GM12878 (cell line): Measurements from ENCODE around the gene HHLA2. TPM values are rescaled to one million over a fixed set of nuclear protein-coding genes. Genes with fewer than 3 reads are reported as not detected.

ENCODE experiments used
- ATAC-seq: fragments of 200-7000 bp; cut with Tn5 transposase; 3 replicates; pipeline ENCODE4 v1.9.1; 2020; ENCODE audit warnings: mild to moderate bottlenecking, moderate library complexity
- BruUV-seq: library from RNA; stranded (reverse); fragments of 400-500 nt; replicated peaks from 2 replicates; lab custom pipeline; 2021; lab: Mats Ljungman, UMichigan
- CTCF ChIA-PET: fragments of 300-600 bp; sonication (Branson Sonifier 250); formaldehyde crosslinking; extraction: SDS; loops from one replicate; lab custom pipeline; 2021; ENCODE audit warnings: inconsistent platforms; lab: Yijun Ruan, JAX
- POLR2A ChIA-PET: fragments of 350-600 bp; formaldehyde crosslinking; extraction: SDS; loops from one replicate; lab custom pipeline; 2021; ENCODE audit warnings: inconsistent platforms; lab: Charles Lee
- RAD21 ChIA-PET: fragments of 300-600 bp; sonication (Branson Sonifier 250); formaldehyde crosslinking; loops from one replicate; lab custom pipeline; 2023; ENCODE audit warnings: antibody characterized with exemption; ENCODE audit not compliant: unreplicated experiment; lab: Charles Lee
- SMC1A ChIA-PET: fragments of 300-600 bp; sonication (Branson Sonifier 250); formaldehyde crosslinking; loops from one replicate; lab custom pipeline; 2023; ENCODE audit not compliant: unreplicated experiment, uncharacterized antibody; lab: Charles Lee
- DNase-seq: peaks from one replicate; pipeline ENCODE4 v3.0.0-alpha.2; 2011; ENCODE audit warnings: low read depth, low spot score
- FAIRE-seq: peaks from 3 replicates; lab custom pipeline; 2011; peaks lifted over from hg19 to GRCh38; lab: Jason Lieb, UNC
- H2AFZ ChIP-seq: 2 replicates; pipeline ENCODE4 v1.6.0; 2011; ENCODE audit warnings: low read depth, low read length, control low read depth; ENCODE audit not compliant: control insufficient read depth
- H3K27ac ChIP-seq: 2 replicates; pipeline ENCODE4 v1.5.1; 2011; ENCODE audit warnings: control low read depth; ENCODE audit not compliant: control insufficient read depth, insufficient read depth
- H3K27me3 ChIP-seq, 2 experiments: replicated peaks in 1 of 2; 2 replicates each; pipeline versions ENCODE4 v1.6.0 to v1.6.1; 2011; ENCODE audit warnings: low read length in 1 of 2; ENCODE audit not compliant: control insufficient read depth in 2 of 2, insufficient read depth in 2 of 2
- H3K36me3 ChIP-seq, 2 experiments: 2 replicates each; pipeline ENCODE4 v1.5.1; 2011; ENCODE audit warnings: low read length in 1 of 2; ENCODE audit not compliant: control insufficient read depth in 2 of 2, insufficient read depth in 2 of 2
- H3K4me1 ChIP-seq: 2 replicates; pipeline ENCODE4 v1.6.1; 2011; ENCODE audit warnings: mild to moderate bottlenecking, low read length, moderate library complexity, mixed read lengths; ENCODE audit not compliant: control insufficient read depth, insufficient read depth
- H3K4me2 ChIP-seq: 2 replicates; pipeline ENCODE4 v1.6.0; 2011; ENCODE audit warnings: control low read depth; ENCODE audit not compliant: control insufficient read depth, insufficient read depth
- H3K4me3 ChIP-seq: fragments of 200-600 bp; sonication (generic); 2 replicates; pipeline ENCODE4 v1.5.1; 2016
- H3K79me2 ChIP-seq: 2 replicates; pipeline ENCODE4 v1.6.0; 2011; ENCODE audit warnings: low read length; ENCODE audit not compliant: control insufficient read depth, insufficient read depth
- H3K9ac ChIP-seq: 2 replicates; pipeline ENCODE4 v1.8.0; 2011; ENCODE audit warnings: low read length, control low read depth, mixed read lengths; ENCODE audit not compliant: control insufficient read depth, insufficient read depth
- H3K9me3 ChIP-seq: replicated peaks from 3 replicates; pipeline ENCODE4 v1.5.1; 2011; ENCODE audit warnings: mild to moderate bottlenecking, low read length; ENCODE audit not compliant: control insufficient read depth, insufficient read depth
- H4K20me1 ChIP-seq: 2 replicates; pipeline ENCODE4 v1.6.0; 2011; ENCODE audit not compliant: control insufficient read depth, insufficient read depth
- FOS ChIP-seq: IDR thresholded peaks from 3 replicates; pipeline ENCODE4 v1.6.1; 2011; ENCODE audit warnings: borderline replicate concordance; ENCODE audit not compliant: insufficient read length; ENCODE audit errors: extremely low read depth
- GABPA ChIP-seq: IDR thresholded peaks from 2 replicates; pipeline ENCODE4 v1.6.1; 2014; ENCODE audit warnings: antibody characterized with exemption, low read depth, mild to moderate bottlenecking, inconsistent platforms
- JUND ChIP-seq: IDR thresholded peaks from 2 replicates; pipeline ENCODE4 v1.6.1; 2012; ENCODE audit warnings: low read depth, mild to moderate bottlenecking, low read length, improper control_type of control experiment, moderate library complexity
- NR2F1 ChIP-seq: fragments of 450-650 bp; conservative IDR thresholded peaks from 2 replicates; pipeline ENCODE4 v1.6.1; 2017; ENCODE audit warnings: mild to moderate bottlenecking
- NRF1 ChIP-seq: conservative IDR thresholded peaks from 2 replicates; pipeline ENCODE4 v1.6.1; 2011; ENCODE audit warnings: mild to moderate bottlenecking, low read depth, low read length, improper control_type of control experiment
- PBX3 ChIP-seq: IDR thresholded peaks from 2 replicates; pipeline ENCODE4 v1.6.1; 2011; ENCODE audit warnings: mild to moderate bottlenecking, low read depth, low read length, moderate library complexity; ENCODE audit not compliant: insufficient replicate concordance
- POLR2AphosphoS2 ChIP-seq: IDR thresholded peaks from 2 replicates; pipeline ENCODE4 v1.6.1; 2011; ENCODE audit warnings: low read depth, mild to moderate bottlenecking, low read length, improper control_type of control experiment, moderate library complexity
- PRDM15 ChIP-seq: fragments of 450-650 bp; formaldehyde crosslinking; IDR thresholded peaks from 2 replicates; pipeline ENCODE4 v1.4.0; 2020; ENCODE audit warnings: mild to moderate bottlenecking, moderate library complexity
- RELA ChIP-seq: fragments of 450-650 bp; IDR thresholded peaks from 2 replicates; pipeline ENCODE4 v1.8.0; 2014; ENCODE audit warnings: borderline replicate concordance; ENCODE audit not compliant: partially characterized antibody
- RFX5 ChIP-seq: IDR thresholded peaks from 2 replicates; pipeline ENCODE4 v1.6.1; 2011; ENCODE audit warnings: low read depth, low read length, improper control_type of control experiment
- SMAD1 ChIP-seq: fragments of 450-650 bp; IDR thresholded peaks from 2 replicates; pipeline ENCODE4 v1.6.1; 2018; ENCODE audit warnings: mild to moderate bottlenecking, low read depth; ENCODE audit not compliant: partially characterized antibody
- SPI1 ChIP-seq: IDR thresholded peaks from 2 replicates; pipeline ENCODE4 v1.6.1; 2011; ENCODE audit warnings: low read depth, mild to moderate bottlenecking, low read length, moderate library complexity, borderline replicate concordance; ENCODE audit not compliant: insufficient read depth
- USF1 ChIP-seq: IDR thresholded peaks from 2 replicates; pipeline ENCODE4 v1.6.1; 2011; ENCODE audit warnings: borderline replicate concordance, low read depth, mild to moderate bottlenecking, moderate library complexity, mixed read lengths, low read length; ENCODE audit not compliant: insufficient read depth; ENCODE audit errors: extremely low read length
- ZNF622 ChIP-seq: fragments of 450-650 bp; IDR thresholded peaks from 2 replicates; pipeline ENCODE4 v1.6.1; 2017; ENCODE audit warnings: mild to moderate bottlenecking, inconsistent platforms
- ZSCAN29 ChIP-seq: fragments of 450-650 bp; IDR thresholded peaks from 2 replicates; pipeline ENCODE4 v1.6.1; 2017; ENCODE audit warnings: mild to moderate bottlenecking, moderate library complexity
- WGBS: methylation state at CpG from one replicate; pipeline ENCODE4 v1.1.6; 2016; ENCODE audit warnings: low lambda C conversion rate; ENCODE audit not compliant: insufficient replicate concordance, insufficient coverage; ENCODE audit errors: missing lambda C conversion rate; 5-methylcytosine and 5-hydroxymethylcytosine counted together
- in situ Hi-C: fragments of 300-500 bp; cut with MboI; formaldehyde crosslinking; loops from 9 replicates; pipeline ENCODE4 v1.14.3; 2018; ENCODE audit warnings: mixed read lengths
- intact Hi-C: fragments of 100-400 bp; cut with micrococcal nuclease; formaldehyde crosslinking; loops from one replicate; pipeline ENCODE4 v1.14.2; 2022; ENCODE audit not compliant: unreplicated experiment
- polyA plus RNA-seq, 11 experiments: library from polyadenylated mRNA; depleted of rRNA in 4 of 11; unstranded in 6 of 11; stranded (reverse) in 5 of 11; fragments of >200 nt; fragmentation: Nextera tagmentation in 4 of 11; fragmentation: Illumina TruSeq in 1 of 11; extraction: Ambion mirVana in 4 of 11; extraction: Trizol in 1 of 11; gene quantifications; 1 replicate in 1 of 11; 2 replicates in 10 of 11; pipeline versions ENCODE4 v1.2.1 to v1.2.3, GENCODE V29; 2011 to 2016; ENCODE audit warnings: inconsistent platforms in 2 of 11, missing spikeins in 2 of 11, low read depth in 1 of 11
- total RNA-seq, 4 experiments: library from RNA; depleted of rRNA in 3 of 4; stranded (reverse); fragments of >200 nt in 3 of 4; fragmentation: Illumina TruSeq in 1 of 4; extraction: Trizol in 1 of 4; gene quantifications; 2 replicates each; pipeline versions ENCODE4 v1.2.1 to v1.2.3, GENCODE V29; 2013 to 2021
- TF ChIP-seq, protein P1 (sequence below): IDR thresholded peaks from 2 replicates; pipeline ENCODE4 v1.6.1; 2011; ENCODE audit warnings: borderline replicate concordance, low read depth, mild to moderate bottlenecking, moderate library complexity, low read length; ENCODE audit not compliant: insufficient read depth, poor library complexity, severe bottlenecking

HHLA2 gene
- total and polyA plus RNA-seq, 10 of the 15 experiments (the other 5 are each of a cell fraction or from before 2014, with no cell fraction given): 0.11 to 1.3 (median 0.28) TPM; not detected in 1

- ChIA-PET RAD21 (interaction anchor here (1.0 to 1.9 kb wide), 6 partner anchors 10 to 432 kb away, joined by 3 to 9 read pairs (median 4); no protein-coding TSS in a partner anchor), POLR2A (no interaction called here), CTCF (interaction anchor here (0.7 to 1.9 kb wide), 2 partner anchors 48 to 71 kb away, joined by 3 to 4 read pairs; no protein-coding TSS in a partner anchor), SMC1A (interaction anchor here (0.6 to 2.1 kb wide), 13 partner anchors 9 to 356 kb away, joined by 3 to 7 read pairs (median 3); no protein-coding TSS in a partner anchor)
- ATAC-seq: peak; percentile 84
- Histone ChIP-seq H3K4me2 (peak overlapping the region; percentile 74), H3K36me3 (no peaks in the 10 kb centered on the region), H2AFZ (no peak overlapping the region), H3K79me2 (no peaks in the 10 kb centered on the region), H3K4me1 (peaks cover 30% of the 10 kb centered on the region), H3K4me3 (peak overlapping the region; percentile 32; the same call in 1 of the 2 replicates), H3K9ac (no peak overlapping the region), H4K20me1 (no peaks in the 10 kb centered on the region), H3K27ac (peak overlapping the region; percentile 16; the same call in 1 of the 2 replicates), H3K9me3 (no peaks in the 10 kb centered on the region; the same call in 1 of the 3 replicates), H3K27me3 (no peaks in the 10 kb centered on the region)
- FAIRE-seq: no peak
- in situ Hi-C loops: no loop called here
- intact Hi-C loops: loop anchor here (2.0 to 10.0 kb wide), 4 partner anchors 72 to 169 kb away; partner anchors contain the start of gene IFT57
- DNase-seq: no peak
- 40% methylated on average over 4 of the region's 4 CpGs for WGBS
- no TSS peak for BruUV-seq
- no peak for TF ChIP-seq POLR2AphosphoS2
- no peak for TF ChIP-seq SMAD1
- no peak for TF ChIP-seq NR2F1
- peak; percentile 75 for TF ChIP-seq SPI1
- no peak for TF ChIP-seq ZSCAN29
- no peak for TF ChIP-seq USF1
- no peak for TF ChIP-seq RELA
- TF ChIP-seq, protein P1, sequence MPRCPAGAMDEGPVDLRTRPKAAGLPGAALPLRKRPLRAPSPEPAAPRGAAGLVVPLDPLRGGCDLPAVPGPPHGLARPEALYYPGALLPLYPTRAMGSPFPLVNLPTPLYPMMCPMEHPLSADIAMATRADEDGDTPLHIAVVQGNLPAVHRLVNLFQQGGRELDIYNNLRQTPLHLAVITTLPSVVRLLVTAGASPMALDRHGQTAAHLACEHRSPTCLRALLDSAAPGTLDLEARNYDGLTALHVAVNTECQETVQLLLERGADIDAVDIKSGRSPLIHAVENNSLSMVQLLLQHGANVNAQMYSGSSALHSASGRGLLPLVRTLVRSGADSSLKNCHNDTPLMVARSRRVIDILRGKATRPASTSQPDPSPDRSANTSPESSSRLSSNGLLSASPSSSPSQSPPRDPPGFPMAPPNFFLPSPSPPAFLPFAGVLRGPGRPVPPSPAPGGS: no peak
- TF ChIP-seq GABPA: peak; percentile 52; the same call in 1 of the 2 replicates
- no peak for TF ChIP-seq RFX5
- TF ChIP-seq PRDM15 (CRISPR knock-in tag): no peak
- TF ChIP-seq ZNF622: no peak
- no peak; the same call in 1 of the 2 replicates for TF ChIP-seq JUND
- no peak for TF ChIP-seq NRF1
- no peak for TF ChIP-seq FOS
- no peak for TF ChIP-seq PBX3
Observed at GRCh38 chr3:108293858-108294257, 2.5 kb upstream of the HHLA2 start.
